Activated CD8-positive, alpha-beta memory T cell treated with anti-CD3 and anti-CD28 coated beads for 24 hours (primary cell): ENCODE data around the gene ARHGAP27.
A peak's percentile ranks its signal among the peaks of the same experiment; 100 is the strongest.

ENCODE experiments used
- DNase-seq: peaks from one replicate; pipeline ENCODE4 v3.0.0-alpha.2; 2020

ARHGAP27 gene

DNA sequence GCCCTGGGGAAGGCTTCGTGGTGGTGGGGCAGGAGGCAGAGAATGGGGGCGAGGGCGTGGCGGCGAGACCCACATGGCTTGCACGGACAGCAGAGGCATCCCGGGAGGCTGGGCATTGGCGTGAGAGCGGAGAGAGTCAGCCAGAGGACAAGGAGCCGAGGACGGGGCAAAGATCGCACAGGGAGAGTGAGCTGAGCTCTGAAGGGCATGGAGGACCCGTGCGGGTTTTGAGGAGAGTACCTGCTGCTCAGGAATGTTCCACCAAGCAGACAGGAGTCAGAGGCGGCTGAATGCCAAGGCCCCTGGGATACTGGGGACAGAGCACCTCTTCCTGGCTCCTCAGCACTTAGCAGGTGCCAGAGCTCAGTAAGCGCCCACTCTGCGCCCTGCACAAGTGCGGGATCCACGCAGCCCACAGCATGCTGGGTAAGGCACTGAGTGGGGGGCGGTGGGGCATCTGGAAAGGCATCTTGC, 47.8 kb downstream of the ARHGAP27 start:
- no peak for DNase-seq

DNA sequence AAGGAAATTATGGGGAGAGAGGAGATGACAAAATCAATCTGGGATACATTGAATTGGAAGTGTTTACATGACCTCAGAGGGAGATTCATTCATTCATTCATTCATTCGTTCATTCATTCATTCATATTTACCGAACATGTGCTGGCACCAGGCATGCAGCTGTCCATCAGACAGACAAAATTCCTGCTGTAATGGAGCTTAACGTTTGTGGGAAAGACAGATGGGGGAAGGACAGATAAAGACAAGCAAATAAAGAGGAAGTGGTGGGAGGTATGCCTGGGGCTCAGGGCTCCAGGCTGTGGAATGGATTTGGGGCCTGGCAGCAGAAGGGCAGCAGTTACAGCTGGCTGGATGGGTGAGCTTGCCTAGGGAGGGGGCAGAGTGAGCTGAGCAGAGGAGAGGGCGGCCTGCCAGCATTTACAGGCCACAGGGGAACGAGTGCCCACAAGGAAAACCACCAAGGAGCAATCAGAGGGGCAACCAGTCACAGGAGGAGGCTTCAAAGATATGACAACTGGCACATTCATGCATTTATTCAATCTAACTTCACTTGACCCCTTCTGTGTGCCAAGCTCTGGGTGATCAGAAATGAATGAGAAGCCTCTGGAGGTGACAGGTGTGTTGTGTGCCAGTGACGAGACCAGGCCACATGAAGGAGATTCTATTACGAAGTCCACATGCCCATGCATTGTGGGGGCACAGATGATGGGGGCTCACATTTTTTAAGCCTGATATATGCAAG, 48.5 kb downstream of the ARHGAP27 start:
- no peak for DNase-seq

DNA sequence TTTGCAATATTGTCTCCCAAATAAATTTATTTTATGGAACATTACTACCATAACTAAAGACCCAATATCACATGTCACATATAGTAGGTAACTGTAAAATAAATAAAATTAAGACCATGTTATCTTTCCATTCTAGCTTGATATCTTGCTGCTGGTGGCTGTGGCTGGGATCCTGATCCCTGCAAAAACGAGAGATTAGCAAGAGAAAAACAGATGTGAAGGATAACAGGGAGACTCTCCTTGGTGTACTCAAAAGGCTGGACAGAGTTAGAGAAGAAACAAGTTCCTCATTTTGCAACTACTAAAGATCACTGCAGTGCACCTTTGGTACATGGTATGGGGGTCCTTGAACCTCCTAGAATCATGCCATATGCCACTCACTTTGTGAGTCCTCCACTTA, 49.7 kb downstream of the ARHGAP27 start:
- DNase-seq = no peak

DNA sequence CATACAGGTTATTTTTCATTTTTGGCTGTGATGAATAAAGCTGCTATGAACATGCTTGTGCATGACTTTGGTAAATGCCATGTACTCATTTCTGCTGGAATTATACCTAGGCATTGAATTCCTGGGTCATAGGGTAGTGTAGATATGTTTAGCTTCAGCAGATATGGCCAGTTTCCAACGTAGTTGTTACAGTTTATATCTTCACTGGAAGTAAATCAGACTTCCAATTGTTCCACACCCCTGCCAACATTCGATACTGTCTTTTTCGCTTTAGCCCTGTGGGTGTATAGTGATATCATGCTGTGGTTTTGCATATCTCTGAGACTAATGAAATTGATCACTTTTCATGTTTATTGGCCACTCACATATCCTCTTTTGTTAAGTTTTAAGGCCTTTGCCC, 50.4 kb downstream of the ARHGAP27 start:
- no peak for DNase-seq

- DNase-seq = no peak
Observed at GRCh38 chr17:45380991-45381390, 51.7 kb downstream of the ARHGAP27 start.

DNA sequence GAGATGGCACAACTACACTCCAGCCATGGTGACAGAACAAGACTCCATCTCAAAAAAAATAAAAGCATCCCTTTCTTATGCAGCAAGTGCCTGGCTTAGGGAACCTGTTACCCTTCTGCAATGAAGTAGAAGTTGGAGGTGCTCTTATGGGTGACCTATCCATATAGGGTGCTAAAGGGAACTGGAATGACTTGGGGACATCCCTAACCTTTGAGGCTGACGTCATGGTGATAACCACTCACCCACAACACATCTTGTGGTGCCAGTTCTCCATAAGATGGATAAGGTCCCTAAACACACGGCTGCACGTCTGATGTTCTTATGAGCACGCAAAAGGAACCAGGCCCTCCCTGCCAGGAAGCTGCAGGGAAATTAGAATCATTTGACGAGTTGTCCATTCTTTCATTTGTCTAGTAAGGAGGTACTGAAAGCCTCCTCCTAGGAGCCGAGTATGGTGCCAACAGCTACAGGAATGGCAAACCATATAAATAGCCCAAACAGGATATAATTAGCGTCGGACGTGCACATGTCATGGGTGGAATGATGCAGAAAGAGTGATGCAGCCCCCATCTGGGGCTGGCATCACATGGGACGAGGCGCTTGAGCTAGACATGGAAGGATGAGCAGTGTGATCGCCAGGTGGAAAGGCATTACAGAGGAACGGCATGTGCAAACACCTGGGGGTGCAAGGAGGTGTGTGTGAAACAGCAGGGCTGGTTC, 52.5 kb downstream of the ARHGAP27 start:
- DNase-seq = no peak

DNA sequence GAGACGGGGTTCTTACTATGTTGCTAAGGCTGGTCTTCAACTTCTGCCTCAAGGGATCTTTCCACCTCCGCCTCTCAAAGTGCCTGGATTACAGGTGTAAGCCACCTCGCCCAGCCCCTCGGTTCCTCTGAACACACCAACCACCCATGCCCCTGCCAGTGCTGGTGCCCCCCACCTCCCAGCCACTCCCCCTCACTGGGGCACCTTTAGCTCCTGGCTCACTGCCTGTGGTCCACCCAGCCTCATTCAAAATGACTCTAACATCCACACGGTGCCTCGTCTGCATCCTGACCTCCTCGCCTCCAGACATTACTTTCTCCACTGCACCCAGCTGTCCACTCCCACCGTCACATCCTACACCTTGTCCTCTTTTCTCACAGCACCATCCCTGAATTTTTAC, 55.3 kb downstream of the ARHGAP27 start:
- no peak for DNase-seq

DNA sequence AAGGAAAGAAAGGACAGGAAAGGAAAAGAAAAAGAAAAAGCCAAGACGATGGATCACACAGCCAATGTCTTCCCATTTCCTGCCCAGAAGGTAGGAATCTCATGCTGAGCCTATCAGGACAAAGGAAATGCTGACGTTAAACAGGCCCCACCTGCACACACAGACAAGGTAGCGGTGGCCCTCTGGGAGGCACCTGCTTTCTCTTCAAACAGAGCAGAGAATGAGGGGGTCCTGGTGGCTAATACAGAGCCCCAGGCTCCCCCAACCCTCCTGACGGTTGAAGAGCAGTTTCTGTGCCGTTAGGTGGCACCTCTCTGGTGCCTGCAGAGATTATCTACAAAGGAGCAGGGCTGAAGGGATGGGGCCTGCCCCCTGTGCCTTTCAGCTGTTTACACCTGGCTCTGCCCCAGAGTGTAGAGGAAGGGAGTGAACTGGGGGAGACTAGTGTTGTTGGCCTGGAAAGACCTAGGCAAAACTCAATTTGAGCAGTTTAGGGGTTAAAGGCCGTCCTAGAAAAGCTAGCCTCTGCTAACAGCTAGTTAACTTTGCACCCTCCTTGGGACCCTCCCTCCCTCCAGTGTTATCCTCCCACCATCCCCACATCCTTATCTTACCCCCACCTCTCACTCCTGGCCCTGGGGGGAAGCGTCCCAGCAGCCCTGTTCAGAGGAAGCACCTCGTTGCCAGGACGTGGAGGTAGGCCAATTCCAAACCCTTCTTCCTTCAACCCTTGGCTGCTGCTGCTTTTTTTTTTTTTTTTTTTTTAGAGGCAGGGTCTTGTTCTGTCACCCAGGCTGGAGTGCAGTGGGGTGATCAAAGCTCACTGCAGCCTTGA, 56.3 kb downstream of the ARHGAP27 start:
- no peak for DNase-seq

DNA sequence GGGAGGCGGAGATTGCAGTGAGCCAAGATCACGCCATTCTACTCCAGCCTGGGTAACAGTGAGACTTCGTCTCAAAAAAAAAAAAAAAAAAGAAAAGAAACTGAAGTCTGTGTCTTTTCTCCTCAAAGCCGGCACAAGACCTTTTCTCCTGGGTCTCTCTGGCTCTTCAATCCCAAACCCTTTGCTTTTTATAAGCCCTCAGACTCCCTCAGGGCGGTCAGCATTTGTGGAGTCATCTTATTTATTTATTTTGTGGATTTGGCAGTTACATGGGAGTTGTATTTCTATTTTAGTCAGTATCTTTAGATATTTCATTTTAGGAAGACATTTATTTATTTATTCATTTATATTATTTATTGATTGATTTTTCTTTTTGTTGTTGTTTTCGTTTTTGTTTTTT, 58.2 kb downstream of the ARHGAP27 start:
- DNase-seq = no peak

DNA sequence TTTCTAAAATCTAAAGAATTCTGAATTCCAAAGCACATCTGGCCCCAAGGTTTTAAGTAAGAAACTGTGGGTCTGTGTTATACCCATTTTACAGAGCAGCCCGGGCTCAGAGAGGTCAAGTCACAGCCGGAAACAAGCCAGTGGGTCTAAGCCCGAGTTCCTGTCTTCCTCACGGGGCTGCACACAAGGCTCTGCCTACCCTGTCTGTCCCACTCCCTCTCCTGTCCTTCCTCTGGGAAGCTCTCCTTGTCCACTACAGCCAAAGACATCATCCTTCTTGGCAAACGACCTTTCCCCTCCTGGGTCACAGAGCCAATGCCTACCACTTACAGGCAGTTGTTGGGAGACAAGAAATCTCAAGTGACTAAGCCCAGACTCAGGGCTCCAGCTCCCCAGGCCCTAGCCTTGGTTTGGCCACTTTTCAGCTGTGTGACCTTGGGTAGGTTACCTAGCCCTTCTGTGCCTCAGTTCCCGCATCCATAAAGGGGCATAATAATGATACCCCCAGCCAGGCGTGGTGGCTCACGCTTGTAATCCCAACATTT, 60.3 kb downstream of the ARHGAP27 start:
- peak; percentile 49 for DNase-seq

GRCh38 chr17:45371414-45372324, 61.0 kb downstream of the ARHGAP27 start:
- peak; percentile 75 for DNase-seq

DNA sequence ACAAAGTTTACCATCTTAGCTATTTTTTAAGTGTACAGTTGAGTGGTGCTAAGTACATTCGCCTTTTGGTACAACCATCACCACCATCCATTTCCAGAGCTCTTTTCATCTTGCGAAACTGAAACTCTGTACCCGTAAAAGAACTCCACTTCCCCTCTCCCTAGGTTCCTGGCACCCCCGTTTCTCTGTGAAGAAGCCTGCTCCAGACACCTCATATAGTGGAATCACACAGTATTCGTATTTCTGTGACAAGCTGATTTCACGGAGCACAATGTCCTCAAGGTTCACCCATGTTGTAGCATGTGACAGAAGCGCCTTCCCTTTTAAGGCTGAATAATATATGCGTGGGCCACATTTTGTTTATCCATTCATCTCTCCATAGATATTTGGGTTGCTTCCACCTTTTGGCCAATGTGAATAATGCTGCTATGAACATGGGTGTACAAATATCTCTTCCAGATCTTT, 61.7 kb downstream of the ARHGAP27 start:
- peak; percentile 30 for DNase-seq

GRCh38 chr17:45369421-45369820, 63.2 kb downstream of the ARHGAP27 start:
- DNase-seq = no peak

DNA sequence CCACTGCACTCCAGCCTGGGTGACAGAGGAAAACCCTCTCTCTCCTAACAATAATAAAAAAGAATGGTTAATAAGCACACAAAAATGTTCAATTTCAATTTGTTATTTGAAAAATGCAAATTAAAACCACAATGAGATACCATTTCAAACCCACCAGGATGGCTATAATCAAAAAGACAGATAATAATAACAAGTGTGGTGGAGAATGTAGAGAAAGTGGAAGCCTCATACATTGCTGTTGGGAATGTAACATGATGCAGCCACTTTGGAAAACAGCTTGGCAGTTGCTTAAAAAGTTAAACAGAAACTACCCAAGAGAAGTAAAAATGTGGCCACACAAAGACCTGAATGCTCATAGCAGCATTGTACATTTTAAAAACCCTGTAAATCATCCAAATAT, 64.0 kb downstream of the ARHGAP27 start:
- DNase-seq = no peak

DNA sequence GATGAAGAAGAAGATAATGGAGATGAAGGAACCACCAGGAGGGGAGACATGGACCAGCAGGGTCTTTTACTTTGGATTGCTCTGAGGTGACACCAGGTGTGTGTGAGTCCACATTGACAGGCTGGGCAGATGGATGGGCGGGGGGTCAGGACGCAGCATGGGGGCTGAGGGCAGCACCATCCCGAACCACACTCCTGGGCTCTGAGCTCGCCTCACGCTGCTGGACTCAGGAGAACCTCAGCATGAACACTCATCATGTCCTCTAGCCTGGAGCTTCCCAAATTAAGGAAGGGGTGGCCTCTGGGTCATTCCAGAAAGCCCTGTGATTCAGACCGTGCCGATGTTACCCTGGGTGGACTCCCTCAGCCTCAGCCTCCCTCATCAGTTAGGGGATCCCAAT, 65.5 kb downstream of the ARHGAP27 start:
- peak; percentile 32 for DNase-seq

- no peak for DNase-seq
Observed at GRCh38 chr17:45366691-45367090, 66.0 kb downstream of the ARHGAP27 start.

- peak; percentile 30 for DNase-seq
Observed at GRCh38 chr17:45366049-45366448, 66.6 kb downstream of the ARHGAP27 start.

GRCh38 chr17:45364531-45365390, 67.9 kb downstream of the ARHGAP27 start:
- peak; percentile 50 for DNase-seq

DNA sequence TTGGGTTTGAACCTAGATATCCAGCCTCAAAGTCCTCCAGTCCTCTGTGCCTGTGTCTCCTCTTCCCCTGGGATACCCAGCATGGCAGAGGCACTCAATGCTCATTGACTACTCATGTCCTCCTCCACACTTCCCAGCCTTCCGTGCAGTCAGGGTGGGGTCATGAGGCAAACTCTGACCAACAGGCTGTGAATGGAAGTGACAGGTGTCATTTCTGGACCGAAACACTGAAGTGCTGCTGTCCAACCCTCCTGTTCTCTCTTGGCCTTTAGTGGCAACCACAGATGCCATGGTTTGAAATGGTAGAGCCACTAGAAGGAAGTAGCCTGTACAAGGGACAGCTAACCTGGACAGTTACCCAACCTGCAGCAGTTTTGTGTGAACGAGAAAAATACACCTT, 69.2 kb downstream of the ARHGAP27 start:
- DNase-seq = peak; percentile 53

DNA sequence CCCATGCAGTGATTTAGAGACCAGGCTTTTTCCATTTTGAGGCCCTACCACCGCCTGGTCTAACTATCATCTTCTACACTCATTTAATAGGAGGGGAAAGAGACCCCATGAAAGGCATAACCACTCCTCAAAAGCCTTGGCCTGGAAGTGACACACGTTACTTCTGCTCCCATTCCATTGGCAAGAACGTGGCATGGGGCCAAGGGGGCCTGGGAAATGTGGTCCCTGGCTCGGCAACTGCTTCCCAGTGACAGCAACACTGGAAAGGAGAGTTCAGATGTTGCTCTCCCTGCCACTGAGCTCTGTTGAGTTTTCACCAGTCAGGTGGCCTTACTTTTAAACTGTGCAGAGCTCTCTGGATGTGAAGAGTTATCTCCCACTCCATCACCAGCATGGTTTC, 70.7 kb downstream of the ARHGAP27 start:
- DNase-seq = no peak

- DNase-seq = no peak
Observed at GRCh38 chr17:45361451-45361850, 71.2 kb downstream of the ARHGAP27 start.
